Epithelial cell of esophagus (primary cell): ENCODE data around the gene SFSWAP.
"Not testable (repeated sequence)": the region's sequence is repeated elsewhere in the genome, so short reads cannot be mapped to it uniquely, and the experiment has no call there.

Experiments
- DNase-seq: peaks from one replicate; pipeline ENCODE4 v3.0.0; 2010; ENCODE audit warnings: low read depth
- H3K4me3 ChIP-seq: 2 replicates; pipeline ENCODE4 v1.5.1; 2011; ENCODE audit warnings: mild to moderate bottlenecking, low read length, control low read depth
- CTCF ChIP-seq: IDR thresholded peaks from 2 replicates; pipeline ENCODE4 v1.5.1; 2011; ENCODE audit warnings: low read depth, mild to moderate bottlenecking, low read length, control low read depth, inconsistent platforms; ENCODE audit not compliant: insufficient read depth; ENCODE audit errors: missing control alignments

Gene SFSWAP

GRCh38 chr12:131680392-131681256 lies 30.3 kb upstream of the SFSWAP start:
- not testable (repeated sequence) for H3K4me3 ChIP-seq, DNase-seq

GRCh38 chr12:131681257-131681620 lies 29.7 kb upstream of the SFSWAP start:
- no peak for TF ChIP-seq CTCF
- DNase-seq: no peak

GRCh38 chr12:131681746-131682509 lies 29.0 kb upstream of the SFSWAP start:
- peak; percentile 39 for DNase-seq
- H3K4me3 ChIP-seq: not testable (repeated sequence)

More at GRCh38 chr12:131681257-131681620, 29.7 kb upstream of the SFSWAP start:
- no peak overlapping the region for H3K4me3 ChIP-seq

GRCh38 chr12:131682510-131682895 lies 28.4 kb upstream of the SFSWAP start:
- TF ChIP-seq CTCF: no peak
- DNase-seq: no peak

GRCh38 chr12:131683266-131684014 lies 27.4 kb upstream of the SFSWAP start:
- DNase-seq: no peak
- H3K4me3 ChIP-seq: no peak overlapping the region
- no peak for TF ChIP-seq CTCF

More at GRCh38 chr12:131682510-131682895, 28.4 kb upstream of the SFSWAP start:
- no peak overlapping the region for H3K4me3 ChIP-seq

- no peak for DNase-seq
- no peak for TF ChIP-seq CTCF
- no peak overlapping the region for H3K4me3 ChIP-seq
Measured at GRCh38 chr12:131684015-131684725, 26.7 kb upstream of the SFSWAP start.

GRCh38 chr12:131687346-131688125 lies 23.4 kb upstream of the SFSWAP start:
- TF ChIP-seq CTCF: no peak
- no peak for DNase-seq
- no peak overlapping the region for H3K4me3 ChIP-seq
